ENCODE results near the gene MAP3K9. TPM values are rescaled to one million over a fixed set of nuclear protein-coding genes. Genes with fewer than 3 reads are reported as not detected.

MAP3K9 gene
- polyA plus RNA-seq, 1 experiment, result 0.24 TPM

- no peak overlapping the region for H3K27ac ChIP-seq (ENCODE audit: low read depth, low read length)
- no peak for TF ChIP-seq CTCF (IDR thresholded peaks at IDR 0.05; ENCODE audit: low read depth, low read length)
- peaks cover 13% of the 10 kb centered on the region for H3K27me3 ChIP-seq (ENCODE audit: control insufficient read depth, insufficient read depth, low read length)
- CTCF ChIA-PET, result interaction anchor here (1.1 to 2.1 kb wide), 2 partner anchors 13 kb away, joined by 3 to 7 read pairs; no protein-coding TSS in a partner anchor
- no peak overlapping the region for H3K4me3 ChIP-seq (ENCODE audit: low read depth, low read length)
- POLR2A ChIA-PET, result no interaction called here
- H3K9me3 ChIP-seq (ENCODE audit: control insufficient read depth, insufficient read depth, low read length), result no peaks in the 10 kb centered on the region
- no peak for DNase-seq (ENCODE audit: low read depth, low spot score)
These were observed 4.7 kb downstream of the MAP3K9 start for GRCh38 chr14:70804556-70805162.

GRCh38 chr14:70803321-70804310 is 5.7 kb downstream of the MAP3K9 start:
- Histone ChIP-seq H3K27me3 (ENCODE audit: control insufficient read depth, insufficient read depth, low read length) (peaks cover 10% of the 10 kb centered on the region), H3K9me3 (ENCODE audit: control insufficient read depth, insufficient read depth, low read length) (no peaks in the 10 kb centered on the region), H3K4me3 (ENCODE audit: low read depth, low read length) (no peak overlapping the region), H3K27ac (ENCODE audit: low read depth, low read length) (no peak overlapping the region)
- POLR2A ChIA-PET, result no interaction called here
- CTCF ChIA-PET, result interaction anchor here (2.1 kb wide), 1 partner anchor 14 kb away, joined by 7 read pairs; no protein-coding TSS in a partner anchor
- no peak for DNase-seq (ENCODE audit: low read depth, low spot score)
- no peak for TF ChIP-seq CTCF (IDR thresholded peaks at IDR 0.05; ENCODE audit: low read depth, low read length)

GRCh38 chr14:70802379-70802778 is 6.9 kb downstream of the MAP3K9 start:
- Histone ChIP-seq H3K9me3 (ENCODE audit: control insufficient read depth, insufficient read depth, low read length) (no peaks in the 10 kb centered on the region), H3K27ac (ENCODE audit: low read depth, low read length) (no peak overlapping the region), H3K4me3 (ENCODE audit: low read depth, low read length) (no peak overlapping the region), H3K27me3 (ENCODE audit: control insufficient read depth, insufficient read depth, low read length) (peaks cover 2% of the 10 kb centered on the region)
- DNase-seq (ENCODE audit: low read depth, low spot score), result no peak
- POLR2A ChIA-PET, result no interaction called here
- CTCF ChIA-PET, result no interaction called here
- no peak for TF ChIP-seq CTCF (IDR thresholded peaks at IDR 0.05; ENCODE audit: low read depth, low read length)

- no peak overlapping the region for H3K4me3 ChIP-seq (ENCODE audit: low read depth, low read length)
- no peak for DNase-seq (ENCODE audit: low read depth, low spot score)
- POLR2A ChIA-PET, result no interaction called here
- H3K27ac ChIP-seq (ENCODE audit: low read depth, low read length), result no peak overlapping the region
- no peaks in the 10 kb centered on the region for H3K9me3 ChIP-seq (ENCODE audit: control insufficient read depth, insufficient read depth, low read length)
- H3K27me3 ChIP-seq (ENCODE audit: control insufficient read depth, insufficient read depth, low read length), result peaks cover 2% of the 10 kb centered on the region
- CTCF ChIA-PET, result no interaction called here
- no peak for TF ChIP-seq CTCF (IDR thresholded peaks at IDR 0.05; ENCODE audit: low read depth, low read length)
These were observed 7.5 kb downstream of the MAP3K9 start for GRCh38 chr14:70801836-70802235.

GRCh38 chr14:70796551-70796950 is 12.8 kb downstream of the MAP3K9 start:
- POLR2A ChIA-PET, result no interaction called here
- Histone ChIP-seq H3K27ac (ENCODE audit: low read depth, low read length) (no peak overlapping the region), H3K9me3 (ENCODE audit: control insufficient read depth, insufficient read depth, low read length) (no peaks in the 10 kb centered on the region), H3K4me3 (ENCODE audit: low read depth, low read length) (no peak overlapping the region), H3K27me3 (ENCODE audit: control insufficient read depth, insufficient read depth, low read length) (peaks cover 3% of the 10 kb centered on the region)
- CTCF ChIA-PET, result interaction anchor here (1.0 kb wide), 1 partner anchor 21 kb away, joined by 3 read pairs; no protein-coding TSS in a partner anchor
- DNase-seq (ENCODE audit: low read depth, low spot score), result no peak
- TF ChIP-seq CTCF (IDR thresholded peaks at IDR 0.05; ENCODE audit: low read depth, low read length), result no peak

Data from AG04450 (cell line).